ENCODE results near the gene THBS2. TPM values are rescaled to one million over a fixed set of nuclear protein-coding genes. Genes with fewer than 3 reads are reported as not detected.
"Not testable (repeated sequence)": the region's sequence is repeated elsewhere in the genome, so short reads cannot be mapped to it uniquely, and the experiment has no call there.

Gene THBS2
- total RNA-seq, 3 donors from 2014 or later = 3.7 to 39.1 (median 4.0) TPM

GRCh38 chr6:169266261-169266660, 12.6 kb upstream of the THBS2 start:
- ATAC-seq = no peak
- H3K9me3 ChIP-seq = no peaks in the 10 kb centered on the region
- intact Hi-C loops (cut with DNase I, micrococcal nuclease) = no loop called here
- no peak overlapping the region for H3K4me3 ChIP-seq
- H3K36me3 ChIP-seq (ENCODE audit: low read depth) = no peaks in the 10 kb centered on the region
- H3K4me1 ChIP-seq (ENCODE audit: low read depth) = no peaks in the 10 kb centered on the region
- no peak for TF ChIP-seq CTCF (IDR thresholded peaks at IDR 0.05)
- DNase-seq = no peak

GRCh38 chr6:169265486-169266131, 12.0 kb upstream of the THBS2 start:
- H3K9me3 ChIP-seq = no peaks in the 10 kb centered on the region
- ATAC-seq (no peak), DNase-seq (no peak)
- H3K36me3 ChIP-seq (ENCODE audit: low read depth) = no peaks in the 10 kb centered on the region
- no peak overlapping the region for H3K4me3 ChIP-seq
- no peaks in the 10 kb centered on the region for H3K4me1 ChIP-seq (ENCODE audit: low read depth)
- intact Hi-C loops (cut with DNase I, micrococcal nuclease) = no loop called here
- no peak for TF ChIP-seq CTCF (IDR thresholded peaks at IDR 0.05)

GRCh38 chr6:169263836-169264608, 10.4 kb upstream of the THBS2 start:
- H3K36me3 ChIP-seq (ENCODE audit: low read depth) = no peaks in the 10 kb centered on the region
- intact Hi-C loops (cut with DNase I, micrococcal nuclease) = no loop called here
- H3K4me1 ChIP-seq (ENCODE audit: low read depth) = no peaks in the 10 kb centered on the region
- no peaks in the 10 kb centered on the region for H3K9me3 ChIP-seq
- ATAC-seq (no peak), DNase-seq (no peak)
- no peak for TF ChIP-seq CTCF (IDR thresholded peaks at IDR 0.05)
- no peak overlapping the region for H3K4me3 ChIP-seq

GRCh38 chr6:169263374-169263773, 9.7 kb upstream of the THBS2 start:
- intact Hi-C loops (cut with DNase I, micrococcal nuclease) = no loop called here
- no peaks in the 10 kb centered on the region for H3K9me3 ChIP-seq
- no peaks in the 10 kb centered on the region for H3K4me1 ChIP-seq (ENCODE audit: low read depth)
- no peak for TF ChIP-seq CTCF (IDR thresholded peaks at IDR 0.05)
- ATAC-seq = no peak
- no peak for DNase-seq
- H3K4me3 ChIP-seq = no peak overlapping the region
- no peaks in the 10 kb centered on the region for H3K36me3 ChIP-seq (ENCODE audit: low read depth)

GRCh38 chr6:169262602-169263001, 9.0 kb upstream of the THBS2 start:
- DNase-seq; H3K9me3 ChIP-seq; intact Hi-C loops (cut with DNase I, micrococcal nuclease); H3K36me3 ChIP-seq (ENCODE audit: low read depth); H3K4me3 ChIP-seq; H3K4me1 ChIP-seq (ENCODE audit: low read depth); ATAC-seq: not testable (repeated sequence)

- no peaks in the 10 kb centered on the region for H3K9me3 ChIP-seq
- H3K36me3 ChIP-seq (ENCODE audit: low read depth) = no peaks in the 10 kb centered on the region
- intact Hi-C loops (cut with DNase I, micrococcal nuclease) = no loop called here
- no peak for ATAC-seq
- no peak overlapping the region for H3K4me3 ChIP-seq
- TF ChIP-seq CTCF (IDR thresholded peaks at IDR 0.05) = no peak
- no peaks in the 10 kb centered on the region for H3K4me1 ChIP-seq (ENCODE audit: low read depth)
- no peak for DNase-seq
Observed at GRCh38 chr6:169256518-169256917, 2.9 kb upstream of the THBS2 start.

All from mucosa of descending colon (tissue), 3 donors.